ENCODE measurements around the gene MED31. TPM values are rescaled to one million over a fixed set of nuclear protein-coding genes. Genes with fewer than 3 reads are reported as not detected.

MED31 gene
- total and polyA plus RNA-seq, 2 of the 13 experiments (the other 11 are each of a cell fraction or from before 2014, with no cell fraction given), result 19.0 to 20.9 TPM

- no peak; the same call in 1 of the 2 replicates for TF ChIP-seq MTERF4 (CRISPR knock-in tag; IDR thresholded peaks at IDR 0.05)
- 0 out of 2 replicates have a peak, but pooled peaks have one; percentile 27 for TF ChIP-seq ZNF761 (CRISPR knock-in tag; conservative IDR thresholded peaks at IDR 0.05)
- TF ChIP-seq FOXK2 (IDR thresholded peaks at IDR 0.05), result no peak
- TF ChIP-seq ZNF343 (CRISPR knock-in tag; IDR thresholded peaks at IDR 0.05), result no peak
- peak; percentile 67 for TF ChIP-seq RBM39 (IDR thresholded peaks at IDR 0.05; ENCODE audit: low read depth, low read length, poor library complexity, severe bottlenecking)
- no peak for TF ChIP-seq CAMTA2 (CRISPR knock-in tag; IDR thresholded peaks at IDR 0.05; ENCODE audit: borderline replicate concordance)
- no peak for TF ChIP-seq ZBTB14 (CRISPR knock-in tag; IDR thresholded peaks at IDR 0.05)
- no peak for TF ChIP-seq MAFF (IDR thresholded peaks at IDR 0.05; ENCODE audit: low read depth, low read length)
- TF ChIP-seq TBX2 (CRISPR knock-in tag; IDR thresholded peaks at IDR 0.05; ENCODE audit: borderline replicate concordance), result peak; percentile 69; the same call in 1 of the 2 replicates
- TF ChIP-seq ZNF496 (CRISPR knock-in tag; IDR thresholded peaks at IDR 0.05; ENCODE audit: insufficient replicate concordance), result no peak
- TF ChIP-seq ZNF605 (CRISPR knock-in tag; IDR thresholded peaks at IDR 0.05), result peak; percentile 93
- TF ChIP-seq ZNF749 (CRISPR knock-in tag; IDR thresholded peaks at IDR 0.05; ENCODE audit: borderline replicate concordance), result peak; percentile 77
- no peak for TF ChIP-seq MEIS1 (CRISPR knock-in tag; IDR thresholded peaks at IDR 0.05; ENCODE audit: borderline replicate concordance)
- no peak for TF ChIP-seq IRF1 (CRISPR knock-in tag; IDR thresholded peaks at IDR 0.05; ENCODE audit: low read depth)
- peak; percentile 97 for TF ChIP-seq POLR2G (IDR thresholded peaks at IDR 0.05; ENCODE audit: low read depth, low read length)
- TF ChIP-seq ZNF138 (CRISPR knock-in tag; IDR thresholded peaks at IDR 0.05; ENCODE audit: low read depth), result no peak
- TF ChIP-seq POLR2AphosphoS2 (IDR thresholded peaks at IDR 0.05; ENCODE audit: low read depth, low read length), result 0 out of 2 replicates have a peak, but pooled peaks have one; percentile 52
- peak; percentile 97 for TF ChIP-seq ELF1 (CRISPR knock-in tag; IDR thresholded peaks at IDR 0.05)
- TF ChIP-seq ZNF276 (CRISPR knock-in tag; IDR thresholded peaks at IDR 0.05; ENCODE audit: low read depth), result peak; percentile 99
- peak; percentile 14 for TF ChIP-seq SKI (IDR thresholded peaks at IDR 0.05; ENCODE audit: partially characterized antibody)
- TF ChIP-seq ZNF558 (CRISPR knock-in tag; IDR thresholded peaks at IDR 0.05; ENCODE audit: borderline replicate concordance), result no peak
- no peak for TF ChIP-seq ZNF878 (CRISPR knock-in tag; IDR thresholded peaks at IDR 0.05)
- no peak for TF ChIP-seq ZNF513 (CRISPR knock-in tag; conservative IDR thresholded peaks at IDR 0.05)
These were observed 10.7 kb downstream of the MED31 start, which contains the start of the genes KIAA0753 and TXNDC17 (continued) for GRCh38 chr17:6640536-6641246.

Data from HepG2 (cell line).